SK-N-MC (cell line): ENCODE measurements around the gene ACTL8.

Experiments
- DNase-seq: peaks from one replicate; pipeline ENCODE4 v3.0.0-alpha.2; 2011; ENCODE audit warnings: low read depth, low spot score
- H3K27ac ChIP-seq: fragments of 200-600 bp; sonication (generic); 2 replicates; pipeline ENCODE4 v1.5.1; 2016; ENCODE audit warnings: mixed run types
- H3K36me3 ChIP-seq: fragments of 200-600 bp; sonication (generic); 2 replicates; pipeline ENCODE4 v1.6.1; 2017; ENCODE audit warnings: antibody characterized with exemption, low read length, mixed read lengths; ENCODE audit not compliant: insufficient read depth
- H3K4me3 ChIP-seq: fragments of 200-600 bp; sonication (generic); 2 replicates; pipeline ENCODE4 v1.5.1; 2016
- H3K9ac ChIP-seq: fragments of 200-600 bp; sonication (generic); 2 replicates; pipeline ENCODE4 v1.8.0; 2017; ENCODE audit warnings: mixed run types, mixed read lengths; ENCODE audit not compliant: insufficient read length
- H3K9me3 ChIP-seq: fragments of 200-600 bp; sonication (generic); 2 replicates; pipeline ENCODE4 v1.6.1; 2017; ENCODE audit warnings: low read depth, mild to moderate bottlenecking, antibody characterized with exemption, low read length, moderate library complexity, mixed read lengths
- EZH2 ChIP-seq: fragments of 200-600 bp; sonication (generic); IDR thresholded peaks from one replicate; pipeline ENCODE4 v1.6.1; 2017; ENCODE audit warnings: antibody characterized with exemption
- FOXP2 ChIP-seq: optimal IDR thresholded peaks from 2 replicates; pipeline ENCODE3; 2011; ENCODE audit warnings: mild to moderate bottlenecking, moderate library complexity; ENCODE audit not compliant: insufficient read depth; ENCODE audit errors: extremely low read length, control extremely low read depth
- POLR2AphosphoS5 ChIP-seq: IDR thresholded peaks from 2 replicates; pipeline ENCODE4 v1.6.1; 2012; ENCODE audit warnings: mild to moderate bottlenecking, low read depth, low read length, borderline replicate concordance

ACTL8 gene

DNA sequence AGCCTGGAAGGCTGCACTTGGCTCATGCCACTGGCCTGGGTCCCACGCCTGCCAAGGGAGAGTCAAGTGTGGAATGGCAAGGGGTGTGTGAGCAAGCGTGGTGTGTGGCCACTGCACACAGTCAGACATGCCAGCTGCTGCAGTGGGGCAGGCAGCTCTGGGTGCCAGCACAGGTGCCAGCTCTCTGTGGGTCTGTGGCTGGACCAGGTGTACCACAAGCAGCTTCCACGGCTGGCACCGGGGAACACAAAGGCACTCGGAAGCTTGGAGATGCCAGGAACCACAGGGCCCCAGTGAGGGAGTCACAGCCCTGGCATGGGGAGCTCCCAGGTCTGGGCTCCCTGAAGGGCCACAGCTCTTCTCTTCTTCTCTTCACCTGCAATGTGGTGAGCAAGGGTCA, 34.8 kb downstream of the ACTL8 start:
- TF ChIP-seq EZH2, result no peak
- no peak for TF ChIP-seq POLR2AphosphoS5
- TF ChIP-seq FOXP2, result no peak
- no peaks in the 10 kb centered on the region for H3K36me3 ChIP-seq
- no peak for DNase-seq
- no peak overlapping the region for H3K9ac ChIP-seq
- H3K9me3 ChIP-seq, result no peaks in the 10 kb centered on the region
- H3K27ac ChIP-seq, result no peak overlapping the region
- H3K4me3 ChIP-seq, result peak overlapping the region; percentile 14

DNA sequence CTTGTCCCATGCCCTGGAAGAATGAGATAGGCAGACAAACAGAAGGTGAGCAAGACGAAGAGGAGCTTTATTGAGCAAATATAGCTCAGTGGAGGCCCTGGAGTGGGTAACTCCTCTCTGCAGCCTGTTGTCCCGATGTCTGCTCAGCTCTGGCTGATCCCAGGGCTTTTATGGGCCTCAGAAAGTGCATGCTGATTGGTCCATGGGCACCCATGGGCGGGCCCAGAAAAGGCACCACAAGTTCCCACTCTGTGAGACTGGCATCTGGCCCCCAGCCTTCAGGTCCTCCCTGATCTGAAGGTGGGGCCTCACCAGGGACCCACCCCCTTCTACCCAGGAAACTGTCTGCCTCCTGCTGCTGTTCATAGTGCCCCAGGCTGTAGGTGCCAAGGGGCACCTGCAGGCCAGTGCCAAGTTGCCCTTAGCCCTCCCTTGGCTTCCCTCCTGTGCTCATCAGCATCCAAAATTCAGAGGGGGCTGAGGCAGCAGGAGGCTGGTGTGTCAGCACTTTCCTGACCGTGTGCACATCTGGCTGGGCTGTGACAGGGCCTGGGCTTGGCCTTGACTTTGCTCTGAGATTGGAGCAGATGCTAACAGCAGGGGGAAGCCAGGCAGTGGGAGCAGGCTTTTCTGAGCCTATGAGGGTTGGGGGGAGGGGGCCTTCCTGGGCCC, 35.4 kb downstream of the ACTL8 start:
- H3K4me3 ChIP-seq, result peak overlapping the region; percentile 37
- no peaks in the 10 kb centered on the region for H3K9me3 ChIP-seq
- no peak overlapping the region for H3K9ac ChIP-seq
- DNase-seq, result no peak
- H3K36me3 ChIP-seq, result no peaks in the 10 kb centered on the region
- TF ChIP-seq FOXP2 (no peak), POLR2AphosphoS5 (peak; percentile 51; the same call in 1 of the 2 replicates), EZH2 (no peak)
- H3K27ac ChIP-seq, result no peak overlapping the region; the same call in 1 of the 2 replicates

DNA sequence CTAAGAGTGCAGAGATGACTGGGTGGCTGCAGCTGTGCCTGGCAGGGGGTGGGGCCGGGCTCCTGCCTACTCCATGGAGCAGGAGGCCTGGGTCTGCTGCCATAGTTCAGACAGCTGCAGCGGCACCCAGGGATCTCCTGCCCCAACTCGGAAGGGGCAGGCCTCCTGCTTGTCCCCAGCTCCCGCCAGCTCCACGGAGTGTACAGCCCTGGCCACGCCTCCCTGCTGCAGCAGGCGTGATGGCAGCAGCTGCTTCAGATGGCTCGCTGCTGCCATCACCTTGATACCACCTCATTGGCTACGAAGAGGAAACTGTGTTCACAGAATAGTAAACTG, 35.9 kb downstream of the ACTL8 start:
- no peaks in the 10 kb centered on the region for H3K36me3 ChIP-seq
- TF ChIP-seq EZH2, result no peak
- TF ChIP-seq POLR2AphosphoS5, result no peak
- no peak for TF ChIP-seq FOXP2
- no peak overlapping the region for H3K27ac ChIP-seq
- H3K4me3 ChIP-seq, result peak overlapping the region; percentile 37; the same call in 1 of the 2 replicates
- H3K9me3 ChIP-seq, result no peaks in the 10 kb centered on the region
- H3K9ac ChIP-seq, result no peak overlapping the region
- DNase-seq, result no peak

DNA sequence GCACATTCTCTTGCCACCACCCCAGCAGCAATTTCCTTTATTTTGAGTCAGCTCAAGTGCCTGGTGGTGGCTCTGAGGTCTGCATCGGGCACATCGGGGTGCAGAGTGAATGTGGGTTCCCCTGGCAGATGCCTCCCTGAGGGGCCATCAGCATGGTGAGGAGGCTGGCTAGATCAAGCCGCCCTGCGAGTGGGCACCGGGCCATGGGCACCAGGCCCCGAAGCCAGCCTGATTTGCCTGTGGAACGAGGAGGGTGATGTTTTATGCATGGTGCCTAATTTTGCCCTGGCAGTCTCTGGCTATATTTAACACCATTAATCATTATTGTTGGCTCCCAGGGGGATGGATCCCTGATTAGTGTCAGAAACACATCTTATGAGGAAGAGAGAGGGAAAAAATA, 36.3 kb downstream of the ACTL8 start:
- Histone ChIP-seq H3K36me3 (no peaks in the 10 kb centered on the region), H3K9me3 (no peaks in the 10 kb centered on the region), H3K4me3 (no peak overlapping the region), H3K9ac (no peak overlapping the region), H3K27ac (no peak overlapping the region)
- TF ChIP-seq POLR2AphosphoS5, result no peak
- TF ChIP-seq FOXP2, result no peak
- TF ChIP-seq EZH2, result no peak
- DNase-seq, result no peak

DNA sequence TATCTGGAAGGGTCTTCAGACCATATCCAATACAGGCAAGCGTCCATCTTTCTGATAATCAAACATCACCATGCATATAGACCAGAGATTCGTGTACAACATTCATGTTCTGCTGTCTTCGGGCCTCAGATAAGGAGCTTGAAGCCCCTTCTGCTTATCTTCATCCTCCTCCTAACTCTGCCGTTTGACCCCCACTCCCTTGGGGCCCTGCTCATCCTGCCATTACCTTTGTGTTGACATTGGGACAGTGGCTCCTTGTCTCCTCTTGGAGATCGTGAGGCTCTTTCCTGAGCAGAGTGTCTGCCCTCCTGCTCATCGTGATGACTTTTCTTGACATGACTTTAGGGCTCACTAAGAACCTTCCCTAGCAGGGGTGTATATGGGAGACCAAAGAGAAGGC, 37.3 kb downstream of the ACTL8 start:
- no peak overlapping the region for H3K9ac ChIP-seq
- no peaks in the 10 kb centered on the region for H3K9me3 ChIP-seq
- H3K27ac ChIP-seq, result no peak overlapping the region
- no peaks in the 10 kb centered on the region for H3K36me3 ChIP-seq
- TF ChIP-seq FOXP2 (no peak), POLR2AphosphoS5 (no peak)
- H3K4me3 ChIP-seq, result no peak overlapping the region
- DNase-seq, result no peak

DNA sequence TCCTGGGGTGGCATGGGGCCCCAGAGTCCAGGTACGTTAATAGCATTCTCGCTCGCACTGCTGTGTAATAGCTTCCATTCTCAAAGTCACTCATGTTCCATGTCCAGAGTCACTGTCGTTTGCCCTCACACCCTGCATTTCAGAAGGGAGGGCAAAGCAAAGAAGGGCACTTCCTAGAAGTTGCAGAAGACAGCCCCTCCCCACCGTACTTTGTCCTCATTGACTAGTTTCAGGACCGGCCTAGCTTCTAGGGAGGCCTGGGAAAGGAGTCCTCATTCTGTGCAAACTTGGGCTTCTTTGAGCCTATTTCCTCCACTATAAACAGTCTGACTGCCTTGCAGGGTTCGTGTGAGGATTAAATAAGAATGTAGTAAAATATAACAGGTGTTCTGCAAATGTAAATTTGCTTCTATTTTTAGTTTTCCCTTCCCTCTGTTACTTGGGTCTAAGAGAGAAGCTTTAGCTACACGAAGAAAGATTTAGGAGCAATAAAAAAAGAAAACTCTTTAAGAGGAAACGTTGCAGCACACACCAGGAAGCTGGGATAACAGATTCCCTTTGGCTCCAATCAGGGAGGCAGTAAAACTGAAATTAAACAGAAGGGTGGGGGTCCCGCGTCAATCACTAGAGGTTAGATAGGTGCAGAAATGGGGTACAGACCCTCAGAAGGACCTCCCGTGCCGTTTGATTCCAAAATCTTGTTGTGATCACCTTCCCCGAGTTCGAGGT, 40.1 kb downstream of the ACTL8 start:
- no peak for TF ChIP-seq POLR2AphosphoS5
- no peak for TF ChIP-seq EZH2
- no peak for TF ChIP-seq FOXP2
- H3K36me3 ChIP-seq, result no peaks in the 10 kb centered on the region
- H3K9ac ChIP-seq, result no peak overlapping the region
- peak overlapping the region; percentile 45 for H3K4me3 ChIP-seq
- peak overlapping the region; percentile 87 for H3K27ac ChIP-seq
- DNase-seq, result no peak
- H3K9me3 ChIP-seq, result no peaks in the 10 kb centered on the region

DNA sequence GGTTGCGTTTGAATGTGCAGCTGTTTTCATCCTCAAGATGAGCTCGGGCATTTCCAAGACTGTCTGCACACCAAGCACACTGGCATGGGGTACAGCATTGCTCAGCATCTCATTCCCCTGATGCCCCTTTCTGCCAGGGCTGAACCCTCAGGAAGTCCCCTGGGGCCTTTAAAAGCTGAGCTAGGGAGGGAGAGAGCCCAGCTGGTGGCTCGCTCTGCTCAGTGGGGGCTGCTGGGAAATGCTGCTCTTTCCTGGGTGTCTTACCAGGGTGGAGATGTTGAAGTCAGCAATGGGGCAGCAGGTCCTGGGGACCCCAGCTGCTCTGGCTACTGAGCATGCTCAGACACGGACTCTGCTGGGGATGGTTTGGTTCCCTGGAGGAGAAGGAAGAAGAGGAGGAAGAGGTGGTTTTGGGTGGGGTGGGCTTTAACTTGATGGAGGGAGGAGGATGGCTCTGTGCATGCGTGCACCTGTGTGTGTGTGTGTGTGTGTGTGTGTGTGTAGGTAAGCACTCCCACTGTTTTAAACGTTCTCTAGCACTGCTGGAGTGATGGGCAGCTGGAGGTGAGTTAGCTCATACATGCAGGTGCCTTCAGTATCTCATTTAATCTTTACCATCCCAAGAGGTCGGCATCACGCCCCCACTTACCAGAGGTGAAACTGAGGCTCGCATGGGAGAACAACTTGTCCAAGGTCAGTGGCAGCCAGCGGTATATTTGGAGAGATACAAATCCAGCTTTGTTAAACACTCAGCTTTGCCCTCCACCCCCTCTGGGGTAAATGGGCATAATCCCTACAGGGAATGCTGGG, 40.9 kb downstream of the ACTL8 start:
- no peak overlapping the region for H3K9ac ChIP-seq
- peak overlapping the region; percentile 45 for H3K4me3 ChIP-seq
- DNase-seq, result no peak
- H3K9me3 ChIP-seq, result no peaks in the 10 kb centered on the region
- H3K27ac ChIP-seq, result peak overlapping the region; percentile 87
- TF ChIP-seq FOXP2 (no peak), POLR2AphosphoS5 (no peak), EZH2 (no peak)
- no peaks in the 10 kb centered on the region for H3K36me3 ChIP-seq

DNA sequence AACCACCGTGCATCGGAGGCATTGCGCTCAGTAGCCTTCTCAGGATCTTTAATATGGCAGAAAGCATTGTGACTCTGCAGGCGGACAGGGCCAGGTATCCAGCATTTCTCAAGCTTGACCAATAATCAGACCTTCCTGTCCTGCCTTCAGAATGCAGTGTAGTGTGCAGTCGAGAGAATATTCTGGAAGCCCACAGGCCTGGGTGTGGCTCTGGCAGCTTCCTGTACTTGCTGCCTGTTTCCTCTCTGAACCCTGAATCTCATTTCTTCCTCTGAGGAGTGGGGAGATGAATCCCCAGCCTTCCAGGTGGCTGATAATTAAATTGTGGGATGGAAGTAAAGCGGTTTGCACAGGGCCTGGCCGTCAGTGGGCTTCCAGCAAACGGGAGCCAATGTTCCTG, 42.3 kb downstream of the ACTL8 start:
- DNase-seq, result no peak
- Histone ChIP-seq H3K36me3 (no peaks in the 10 kb centered on the region), H3K9ac (no peak overlapping the region), H3K27ac (no peak overlapping the region), H3K4me3 (no peak overlapping the region), H3K9me3 (no peaks in the 10 kb centered on the region)
- TF ChIP-seq POLR2AphosphoS5 (no peak), FOXP2 (no peak), EZH2 (no peak)
